Frontal cortex (tissue), 4 donors: Measurements from ENCODE around the gene PTHLH. TPM values are rescaled to one million over a fixed set of nuclear protein-coding genes. Genes with fewer than 3 reads are reported as not detected.

Experiments used
- DNase-seq, 2 donors: peaks; one replicate each; pipeline ENCODE4 v3.0.0; 2012; ENCODE audit warnings: low spot score in 2 of 2
- FAIRE-seq: peaks from 2 replicates; lab custom pipeline; 2012; peaks lifted over from hg19 to GRCh38; lab: Jason Lieb, UNC
- total RNA-seq: library from RNA; depleted of rRNA; stranded (reverse); fragments of >200 nt; gene quantifications from one replicate; pipeline ENCODE4 v1.2.3, GENCODE V29; 2014
- donor health status: control.
- donor health status: control.
- donor health status: control.

PTHLH gene
- total RNA-seq, 1 donor from 2014 or later: not detected

DNA sequence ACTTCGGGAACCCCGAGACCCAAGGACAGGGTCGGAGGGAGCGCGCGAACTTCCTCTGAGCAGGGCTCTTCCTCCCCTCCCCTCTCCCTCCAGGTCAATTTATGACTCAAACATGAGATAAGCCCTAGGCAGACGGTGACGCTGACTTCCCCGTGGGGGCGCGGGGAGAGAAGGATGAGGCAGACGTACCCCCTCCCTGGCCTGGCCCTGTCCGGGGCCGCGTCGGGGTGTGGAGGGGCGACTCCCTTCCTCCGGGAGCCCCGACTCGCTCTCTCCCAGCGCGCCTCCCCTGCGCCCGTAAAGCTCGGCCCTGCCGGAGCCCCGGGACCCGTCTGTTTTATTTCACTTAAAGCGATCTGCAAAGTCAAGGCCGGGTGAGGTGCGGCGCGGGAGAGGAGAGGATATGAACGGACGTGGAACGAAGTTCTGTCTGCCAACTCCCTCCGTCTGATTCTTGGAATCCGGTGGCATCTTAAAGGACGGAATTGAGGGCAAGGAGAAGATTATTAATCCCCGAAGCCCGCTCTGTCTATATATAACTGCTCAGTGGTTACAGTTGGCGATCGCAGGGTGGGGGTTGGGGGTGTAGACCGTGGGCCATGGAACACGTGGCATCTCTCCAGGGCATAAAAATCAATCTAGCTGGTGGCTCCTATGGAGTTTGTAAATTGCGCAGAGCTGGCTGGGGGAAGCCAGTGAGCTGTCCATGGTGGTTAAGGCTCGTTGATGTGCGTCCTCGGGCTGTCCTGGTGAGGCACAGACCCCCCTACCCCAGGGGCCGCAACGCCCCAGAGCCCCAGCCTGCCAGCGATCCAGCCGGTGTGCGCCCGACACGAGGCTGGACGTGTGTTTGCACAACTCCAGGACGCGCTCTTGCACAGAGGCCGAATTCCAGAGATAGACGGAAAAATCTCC, 2.9 kb upstream of the PTHLH start:
- FAIRE-seq (no peak), DNase-seq (no peak)

GRCh38 chr12:27974735-27975221, 2.2 kb upstream of the PTHLH start:
- no peak for DNase-seq
- no peak for FAIRE-seq

DNA sequence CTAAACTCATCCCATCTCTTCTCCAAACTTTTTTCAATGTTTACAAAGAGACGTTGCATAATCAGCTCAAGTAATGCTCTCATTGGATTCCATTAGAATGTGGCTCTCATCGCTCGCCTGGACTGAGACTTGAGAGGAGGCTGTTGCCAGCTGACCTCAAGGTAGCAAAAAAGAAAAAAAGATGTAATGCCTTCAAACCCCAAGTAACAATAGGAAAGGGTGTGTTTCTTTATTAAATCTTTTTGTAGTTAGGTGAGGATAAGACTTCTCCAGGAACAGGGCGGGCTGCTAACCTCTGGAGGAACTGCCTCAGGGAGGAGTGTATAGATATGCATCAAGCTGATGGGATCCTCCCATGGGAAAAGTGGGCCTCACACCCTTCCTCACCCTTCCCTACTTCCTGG, 956 bp upstream of the PTHLH start:
- DNase-seq (no peak), FAIRE-seq (no peak)

DNA sequence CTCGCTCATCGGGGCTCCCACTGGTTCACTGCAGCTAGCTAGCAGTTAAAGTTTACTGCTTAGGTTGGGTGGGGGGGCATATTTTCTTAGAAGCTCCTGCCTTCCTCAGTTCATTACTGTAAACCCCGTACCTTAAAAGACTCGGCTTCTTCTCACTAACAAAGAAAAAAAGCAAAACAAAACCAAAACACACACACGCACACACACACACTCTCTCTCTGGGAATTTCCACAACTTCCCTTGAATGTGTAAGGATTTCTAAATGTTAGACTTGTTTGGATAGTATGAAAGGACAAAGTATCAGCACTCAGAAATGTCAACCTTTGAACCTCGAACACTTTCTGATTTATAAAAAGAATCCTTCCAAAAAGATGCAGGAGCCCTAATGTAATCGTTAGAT, 927 bp downstream of the PTHLH start:
- no peak for DNase-seq
- FAIRE-seq: no peak

- FAIRE-seq (no peak), DNase-seq (peak in 1 of 2 donors; percentile 21)
Observed at GRCh38 chr12:27971121-27971489, 1.4 kb downstream of the PTHLH start.

GRCh38 chr12:27970401-27971120, 2.0 kb downstream of the PTHLH start:
- DNase-seq (peak in 1 of 2 donors; percentile 45), FAIRE-seq (no peak)

DNA sequence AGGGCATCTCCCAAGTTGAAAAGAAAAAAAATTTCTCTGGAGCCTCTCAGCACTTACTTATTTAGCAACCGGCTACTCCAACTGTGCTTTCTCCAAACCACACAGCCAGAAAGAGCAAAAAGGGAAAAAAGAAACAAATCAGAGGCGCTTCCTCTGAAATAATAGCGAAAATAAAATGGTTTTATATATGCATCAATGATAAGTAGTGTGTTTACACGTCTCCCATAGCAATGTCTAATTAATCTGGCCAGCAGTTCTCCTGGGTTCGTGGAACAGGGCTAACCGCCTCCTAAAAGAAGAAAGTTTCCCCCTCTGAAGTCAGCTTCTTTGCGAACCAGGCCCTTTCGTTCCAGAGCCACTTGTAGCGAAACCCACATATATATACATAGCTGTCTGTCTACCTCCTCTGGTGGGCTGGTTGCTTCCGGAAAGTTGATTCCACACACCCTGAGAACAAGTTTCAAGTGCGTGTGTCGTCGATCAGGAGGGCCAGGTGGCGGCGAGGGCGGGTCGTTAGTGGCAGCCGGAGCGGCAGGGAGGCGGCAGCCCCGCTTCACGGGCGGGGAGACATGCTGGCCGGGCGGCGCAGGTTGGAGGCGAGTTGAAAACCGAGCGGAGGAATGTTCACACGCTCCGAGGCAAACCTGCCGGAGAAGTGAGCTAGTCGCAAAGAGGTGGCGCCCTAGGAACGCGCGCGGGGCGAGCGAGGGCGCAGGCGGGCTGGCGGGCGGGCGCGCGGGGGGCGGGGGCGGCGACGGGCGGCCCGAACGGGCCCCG, 2.7 kb downstream of the PTHLH start:
- DNase-seq (peak in 1 of 2 donors; percentile 28), FAIRE-seq (no peak)

DNA sequence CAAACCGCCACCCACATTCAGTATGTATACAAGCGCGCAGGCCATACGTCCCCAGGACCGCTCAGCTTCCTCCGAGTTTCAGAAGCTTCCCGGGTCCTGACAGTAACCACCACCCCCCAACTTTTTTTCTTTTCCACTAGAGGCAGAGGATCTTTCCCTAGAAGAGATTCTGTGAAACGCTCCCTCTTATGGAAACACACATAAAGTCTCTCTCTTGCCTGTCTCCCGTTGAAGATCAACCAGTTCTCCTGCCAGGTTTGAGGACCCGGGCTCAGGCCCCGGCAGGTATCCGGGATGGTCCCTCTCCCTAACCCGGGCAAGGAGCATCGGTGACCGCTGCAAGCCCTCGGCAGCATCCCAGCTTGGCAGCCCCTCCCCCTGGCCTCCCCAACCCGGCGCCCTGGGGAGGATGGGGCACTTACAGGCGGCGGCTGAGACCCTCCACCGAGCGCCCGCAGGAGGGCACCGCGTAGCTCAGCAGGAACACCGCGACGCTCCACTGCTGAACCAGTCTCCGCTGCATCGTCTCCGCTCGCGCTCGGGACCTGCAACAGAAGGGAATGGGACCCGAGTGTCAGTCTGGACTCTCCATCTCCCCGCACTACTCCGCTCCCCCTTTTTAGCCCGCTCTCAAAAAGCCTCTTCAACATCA, 3.4 kb downstream of the PTHLH start:
- DNase-seq: peak in 1 of 2 donors; percentile 31
- no peak for FAIRE-seq

GRCh38 chr12:27967551-27968054, 4.9 kb downstream of the PTHLH start:
- no peak for FAIRE-seq
- DNase-seq: no peak

DNA sequence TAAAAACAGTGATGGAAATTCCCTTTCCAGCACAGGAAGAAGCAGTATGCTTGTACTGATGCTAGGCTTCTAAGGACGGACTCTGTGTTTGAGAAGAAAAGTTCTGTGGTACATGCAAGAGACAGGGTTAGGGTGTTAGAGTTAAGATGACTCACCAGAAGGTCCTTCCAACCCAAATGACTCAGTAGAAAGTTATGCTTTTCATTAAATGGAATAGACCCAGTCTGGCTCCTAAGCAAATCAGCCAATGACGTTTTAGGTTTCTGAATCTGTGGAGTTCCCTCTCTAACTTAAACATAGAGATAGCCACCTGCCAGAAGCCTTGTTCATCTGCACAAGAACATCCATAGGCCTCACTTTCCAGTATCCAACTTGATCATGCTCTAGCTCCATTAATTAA, 5.7 kb downstream of the PTHLH start:
- DNase-seq: no peak

DNA sequence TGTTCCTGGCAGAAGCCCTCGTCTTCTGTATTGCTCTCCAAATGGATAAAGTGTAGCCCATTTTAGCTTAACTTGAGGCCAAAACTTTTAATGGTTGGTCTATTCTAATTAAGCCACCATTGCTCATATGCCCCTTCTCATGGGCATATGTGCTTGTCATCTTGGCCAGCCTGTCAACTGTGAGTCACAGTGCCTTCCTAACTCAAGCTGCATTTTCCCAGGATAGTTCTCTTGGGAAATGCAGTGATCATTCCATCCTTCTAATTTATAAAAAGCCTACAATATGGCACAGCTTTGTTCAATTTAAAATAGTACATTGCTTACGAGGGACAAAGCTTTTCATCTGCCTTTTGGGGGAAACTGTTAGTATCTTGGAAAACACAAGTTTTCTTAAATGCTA, 6.6 kb downstream of the PTHLH start:
- FAIRE-seq (no peak), DNase-seq (no peak)

More for the DNA sequence above, 5.7 kb downstream of the PTHLH start:
- no peak for FAIRE-seq

GRCh38 chr12:27965411-27965810, 7.1 kb downstream of the PTHLH start:
- no peak for DNase-seq
- FAIRE-seq: no peak

DNA sequence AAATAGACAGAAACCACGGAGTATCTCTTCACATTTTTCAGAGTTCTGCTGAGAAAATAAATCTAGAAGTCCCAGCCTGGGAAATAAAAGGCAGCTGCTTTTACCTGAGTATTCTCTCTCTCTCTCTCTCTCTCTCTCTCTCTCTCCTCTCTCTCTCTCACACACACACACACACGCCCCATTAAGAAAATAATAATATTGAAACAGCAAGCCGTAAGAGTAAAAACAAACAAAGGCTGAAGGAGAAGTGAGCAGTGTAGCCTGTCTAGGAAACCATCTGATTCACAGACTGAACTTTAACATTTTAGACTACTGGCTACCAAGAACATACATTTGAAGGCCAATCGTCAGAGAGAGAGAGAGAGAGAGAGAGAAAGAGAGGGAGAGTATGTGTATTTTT, 8.4 kb downstream of the PTHLH start:
- FAIRE-seq: no peak
- DNase-seq: no peak

- DNase-seq: no peak
- no peak for FAIRE-seq
Observed at GRCh38 chr12:27960821-27961220, 11.7 kb downstream of the PTHLH start.

DNA sequence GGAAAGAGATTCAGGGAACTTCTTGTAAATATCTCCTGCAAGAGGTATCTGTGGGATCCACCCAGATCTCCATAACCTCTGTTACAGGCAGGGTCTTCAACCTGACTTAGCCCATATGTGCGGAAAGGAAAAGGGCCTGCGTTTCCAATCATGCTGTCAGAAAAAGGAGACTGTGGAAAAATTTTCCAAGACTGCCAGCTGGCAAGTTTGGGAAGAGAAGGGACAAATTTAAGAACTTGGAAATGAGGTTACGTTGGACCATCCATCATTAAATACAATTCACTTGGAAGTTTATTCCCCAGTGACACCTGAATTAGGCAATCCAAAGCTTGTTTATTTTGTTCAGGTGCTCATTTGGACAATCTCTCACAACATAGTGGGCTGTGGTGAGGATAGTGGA, 13.9 kb downstream of the PTHLH start:
- FAIRE-seq: no peak
- DNase-seq: no peak

GRCh38 chr12:27957366-27957765, 15.2 kb downstream of the PTHLH start:
- DNase-seq (no peak), FAIRE-seq (no peak)

- DNase-seq: no peak
- FAIRE-seq: no peak
Observed at GRCh38 chr12:27953817-27954216, 18.7 kb downstream of the PTHLH start.

DNA sequence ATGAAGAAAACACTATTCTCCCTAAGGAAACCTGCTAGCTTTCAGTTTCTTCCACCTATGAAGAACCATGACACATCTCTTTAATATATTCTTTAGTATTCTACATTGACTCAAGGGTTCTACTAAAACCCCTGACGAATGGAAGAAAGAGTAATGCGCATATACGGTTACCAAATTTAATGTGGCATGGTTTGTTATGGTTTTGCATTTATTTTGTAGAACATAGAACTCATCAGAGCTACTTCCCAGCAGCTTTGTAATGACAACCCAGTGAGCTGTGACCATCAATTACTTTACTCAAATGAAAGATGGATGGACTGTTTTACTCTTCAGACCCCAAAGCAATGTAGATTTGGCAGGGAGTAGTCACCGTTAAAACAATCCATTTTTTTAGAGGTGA, 19.2 kb downstream of the PTHLH start:
- DNase-seq: no peak
- no peak for FAIRE-seq

DNA sequence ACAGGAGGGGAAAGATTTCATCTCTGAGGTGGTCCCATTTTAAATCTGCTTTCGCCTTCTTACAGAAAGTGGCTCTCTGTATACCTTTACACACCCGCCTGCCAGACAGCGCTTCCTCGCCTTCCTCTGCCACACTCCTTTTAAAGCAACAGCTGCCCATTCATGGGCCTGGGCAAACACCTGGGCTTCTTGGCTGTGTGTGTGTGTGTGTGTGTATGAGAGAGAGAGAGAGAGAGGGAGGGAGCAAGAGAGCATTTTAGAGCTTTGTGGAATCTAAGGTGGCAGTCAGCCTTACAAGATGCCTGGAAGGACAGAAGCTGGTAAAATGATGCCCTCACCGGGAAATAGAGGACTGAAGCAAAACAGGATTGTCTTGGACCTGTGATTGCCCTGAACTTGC, 20.0 kb downstream of the PTHLH start:
- FAIRE-seq (no peak), DNase-seq (no peak)

- FAIRE-seq (no peak), DNase-seq (no peak)
Observed at GRCh38 chr12:27951898-27952297, 20.6 kb downstream of the PTHLH start.
